ENCODE data around the gene LYZL4.

Gene LYZL4

DNA sequence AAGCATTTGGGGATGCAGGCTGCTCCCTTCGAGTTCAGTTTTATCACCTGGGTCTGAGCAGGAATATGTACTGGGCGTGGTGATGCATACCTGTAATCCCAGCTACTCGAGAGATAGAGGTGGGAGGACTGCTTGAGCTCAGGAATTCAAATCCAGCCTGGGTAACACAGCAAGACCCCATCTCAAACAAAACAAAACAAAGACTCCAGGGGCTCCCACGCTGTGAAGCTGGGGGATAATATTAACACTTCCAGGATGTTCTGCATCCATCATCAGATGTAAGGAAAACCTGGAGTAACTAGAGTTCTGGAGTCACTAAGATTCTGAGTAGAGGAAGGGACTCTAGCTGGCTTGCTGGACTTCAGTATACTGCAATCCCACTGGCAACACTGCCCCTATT, 40.6 kb downstream of the LYZL4 start:
- no peak for DNase-seq

DNA sequence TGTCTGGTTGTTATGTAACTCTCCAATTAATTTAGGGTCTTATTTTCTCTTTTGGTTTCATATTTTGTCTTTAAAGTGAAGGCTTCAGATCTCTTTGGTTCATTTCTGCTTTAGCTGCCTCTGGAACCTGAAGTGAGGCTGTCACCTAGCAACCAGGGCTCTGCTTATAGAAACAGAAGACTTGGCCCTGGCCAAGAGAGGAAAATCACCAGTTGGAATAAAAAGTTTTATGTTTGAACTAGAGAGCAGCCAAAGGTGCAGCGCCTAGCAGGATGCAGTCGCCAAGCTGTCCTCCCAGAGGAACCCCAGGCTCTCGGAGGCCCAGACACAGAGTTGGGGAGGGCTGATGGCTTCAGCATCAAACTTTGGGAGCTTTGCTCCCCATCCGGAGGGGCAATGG, 41.1 kb downstream of the LYZL4 start:
- no peak for DNase-seq

DNA sequence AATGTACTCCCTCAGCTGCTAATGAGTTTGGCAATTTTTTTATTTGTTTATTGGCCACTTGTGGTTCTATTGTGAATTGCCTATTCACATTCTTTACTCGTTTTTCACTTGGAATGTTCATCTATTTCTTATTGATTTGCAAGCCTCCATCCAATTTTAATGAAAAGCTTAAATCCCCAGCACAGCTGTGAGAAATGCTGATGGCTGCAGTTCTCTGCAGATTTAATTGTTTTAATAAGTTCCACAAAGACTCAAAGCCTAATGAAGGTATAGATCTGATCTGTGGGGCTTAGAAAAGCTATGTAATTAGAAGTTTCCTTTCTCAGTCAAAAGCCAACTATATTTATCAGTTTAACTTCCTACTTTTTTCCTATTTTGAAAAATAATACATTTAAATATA, 41.5 kb downstream of the LYZL4 start:
- no peak for DNase-seq

DNA sequence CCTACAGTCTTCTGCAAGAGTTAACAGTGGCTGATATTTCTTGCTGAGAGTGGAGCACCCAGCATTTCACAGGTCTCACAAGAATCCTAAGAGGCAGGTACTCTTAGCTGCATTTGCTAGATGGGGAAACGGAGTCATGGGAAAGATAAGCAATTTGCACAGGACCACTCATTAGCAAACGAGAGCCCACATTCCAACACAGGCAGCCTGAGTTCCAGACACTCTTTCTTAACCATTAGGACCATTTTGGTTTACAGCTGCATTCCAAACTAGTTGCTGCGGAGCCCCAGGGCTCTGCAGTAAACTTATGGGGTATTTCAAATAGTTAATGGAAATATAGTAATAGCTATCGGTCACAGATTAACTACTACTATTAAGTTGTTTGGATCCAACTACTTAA, 42.5 kb downstream of the LYZL4 start:
- no peak for DNase-seq

DNA sequence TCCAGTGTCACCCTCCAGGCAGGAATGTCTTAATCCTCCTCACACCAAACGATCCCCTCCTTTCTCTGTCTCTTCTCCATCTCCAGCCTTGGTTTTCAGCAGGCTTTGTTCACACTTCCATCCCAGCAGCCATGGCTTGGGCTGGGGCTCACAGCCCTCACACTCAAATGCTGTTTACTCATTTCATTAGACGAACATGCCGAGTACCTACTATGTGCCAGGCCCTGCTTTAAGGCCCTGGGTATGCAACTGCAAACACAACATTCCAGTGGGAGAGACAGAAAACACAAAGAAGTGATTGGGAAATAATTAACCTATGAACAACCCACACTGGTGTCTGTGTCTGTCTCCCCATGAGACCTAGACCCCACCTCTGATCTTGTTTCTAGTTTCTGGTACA, 43.9 kb downstream of the LYZL4 start:
- no peak for DNase-seq

DNA sequence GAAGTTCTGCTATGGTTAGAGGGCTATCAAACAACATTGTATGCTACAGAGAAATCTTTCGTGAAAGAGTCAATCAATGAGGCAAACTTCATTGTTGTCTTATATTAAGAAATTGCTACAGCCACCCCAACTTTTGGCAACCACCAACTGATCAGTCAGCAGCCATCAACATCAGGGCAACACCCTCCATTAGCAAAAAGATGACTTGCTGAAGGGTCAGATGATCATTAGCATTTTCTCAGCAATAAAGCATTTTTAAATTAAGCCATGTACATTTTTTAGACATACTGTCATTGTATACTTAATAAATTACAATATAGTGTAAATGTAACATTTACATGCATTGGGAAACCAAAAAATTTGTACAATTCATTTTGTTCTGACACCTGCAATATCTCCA, 53.1 kb downstream of the LYZL4 start:
- no peak for DNase-seq

DNA sequence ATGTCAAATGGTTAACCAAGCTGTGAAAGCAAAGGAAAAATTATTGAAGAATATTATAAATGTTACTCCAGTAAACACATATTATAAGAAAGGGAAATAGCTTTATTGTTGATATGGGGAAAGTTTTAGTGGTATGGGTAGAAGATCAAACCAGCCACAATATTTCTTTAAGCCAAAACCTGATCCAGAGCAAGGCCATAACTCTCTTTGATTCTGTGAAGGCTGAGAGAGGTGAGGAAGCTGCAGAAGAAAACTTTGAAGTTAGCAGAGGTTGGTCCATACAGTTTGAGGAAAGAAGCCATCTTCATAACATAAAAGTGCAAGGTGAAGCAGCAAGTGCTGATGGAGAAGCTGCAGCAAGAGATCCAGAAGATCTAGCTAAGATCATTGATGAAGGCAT, 54.8 kb downstream of the LYZL4 start:
- no peak for DNase-seq

DNA sequence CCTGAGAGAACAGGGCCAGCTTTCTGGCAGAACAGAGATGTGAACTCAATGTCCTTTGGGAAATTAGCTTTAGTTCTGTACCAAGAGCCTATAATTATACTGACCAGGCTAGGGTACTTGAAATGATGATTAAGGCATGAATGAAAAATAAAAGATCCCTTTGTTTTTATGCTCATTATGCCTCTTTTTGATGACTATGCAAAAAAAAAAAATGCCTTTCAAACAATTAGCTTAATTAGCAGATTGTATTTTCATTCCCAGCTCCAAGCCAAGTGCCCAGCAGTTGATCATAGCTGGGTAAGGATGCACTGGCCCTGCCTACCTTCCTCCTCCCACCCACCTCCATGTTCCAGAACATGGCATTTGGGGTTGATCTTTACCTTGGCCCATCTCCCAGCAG, 56.8 kb downstream of the LYZL4 start:
- no peak for DNase-seq

DNA sequence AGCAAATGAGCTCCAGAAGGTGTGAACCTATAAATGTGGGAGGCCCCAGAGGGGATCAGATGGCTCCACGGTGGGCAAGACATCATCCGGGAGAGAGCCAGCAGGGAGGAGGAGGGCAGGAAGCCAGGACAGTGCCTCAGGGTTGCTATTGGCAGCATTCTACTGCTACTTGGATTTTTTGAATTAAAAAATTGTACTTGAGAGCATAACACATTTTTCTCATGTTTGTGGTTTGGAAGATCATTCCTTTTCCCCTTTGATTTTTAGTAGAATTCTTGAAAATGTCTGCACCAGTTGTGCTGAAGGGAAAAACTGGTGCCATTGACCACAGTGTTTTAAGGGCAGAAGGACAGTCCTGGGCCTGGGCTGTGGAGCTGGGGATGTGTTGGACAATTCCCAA, 59.2 kb downstream of the LYZL4 start:
- no peak for DNase-seq

DNA sequence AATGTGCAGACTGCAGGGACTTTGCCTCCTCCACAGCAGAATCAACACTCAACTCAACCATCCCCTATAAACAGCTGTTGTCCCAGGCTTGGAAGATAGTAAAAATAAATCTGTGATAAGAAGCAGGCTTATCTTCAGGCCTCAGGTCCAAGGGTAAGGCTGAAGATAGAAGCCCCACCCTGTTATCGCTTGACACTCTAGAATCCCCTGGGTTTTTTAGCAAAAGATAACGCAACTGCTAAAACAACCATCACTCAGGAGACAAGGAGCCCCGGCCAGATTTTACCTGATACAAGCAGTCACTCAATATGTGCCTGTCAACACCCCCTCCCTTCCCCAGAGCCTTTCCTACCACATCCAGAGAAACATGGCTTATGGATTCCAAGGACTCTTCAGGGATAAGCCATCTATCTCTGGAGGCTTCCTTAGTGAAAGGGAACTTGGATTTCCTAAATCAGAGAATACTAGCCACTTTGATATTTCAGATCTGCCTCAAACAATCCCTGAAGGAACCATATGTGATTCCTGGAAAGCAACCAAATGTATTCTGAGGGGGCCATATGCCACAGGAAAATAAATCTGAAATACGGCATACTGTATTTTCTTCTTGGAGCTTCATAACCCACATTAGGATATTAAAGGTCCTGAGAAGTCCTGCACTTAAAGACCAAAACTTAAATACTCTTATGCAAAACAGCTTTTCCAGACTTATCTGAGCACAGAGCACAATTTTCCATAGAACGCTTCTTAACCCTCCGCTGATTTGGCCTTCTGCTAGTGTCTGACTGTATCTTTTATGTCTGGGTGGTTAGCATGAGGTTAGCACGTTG, 60.4 kb downstream of the LYZL4 start:
- no peak for DNase-seq

DNA sequence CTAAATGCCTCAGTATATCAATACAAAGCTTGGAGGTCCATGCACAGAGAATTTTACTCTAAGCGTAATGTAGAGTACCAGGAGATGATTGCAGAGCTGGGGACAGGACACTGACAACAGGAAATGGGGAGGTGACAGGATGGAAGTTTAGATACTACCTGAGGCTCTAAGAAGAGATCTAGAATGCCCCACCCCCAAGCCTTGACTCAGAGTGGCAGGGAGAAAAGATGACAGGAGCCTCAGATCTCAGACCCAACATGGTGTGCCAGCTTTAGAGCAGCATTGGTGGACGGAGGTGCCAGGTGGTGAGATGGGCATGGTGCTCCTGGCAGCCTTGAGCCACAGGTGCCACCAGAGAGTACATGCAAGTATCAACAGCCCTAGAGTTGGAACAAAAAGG, 62.5 kb downstream of the LYZL4 start:
- no peak for DNase-seq

Measured in activated CD4-positive, CD25-positive, alpha-beta regulatory T cell (primary cell).